Ureter (tissue), 1 donor: ENCODE results near the gene NUP93. TPM values are rescaled to one million over a fixed set of nuclear protein-coding genes. Genes with fewer than 3 reads are reported as not detected.

Source experiments
- DNase-seq: peaks from one replicate; pipeline ENCODE4 v3.0.0-alpha.2; 2020; ENCODE audit warnings: low spot score
- total RNA-seq: library from RNA; stranded (reverse); gene quantifications from one replicate; pipeline ENCODE4 v1.2.4, GENCODE V29; 2023
- donor health status: DM: yes; HTN: yes; CAD: no.

NUP93 gene
- total RNA-seq, 1 donor from 2014 or later: 69.1 TPM

DNA sequence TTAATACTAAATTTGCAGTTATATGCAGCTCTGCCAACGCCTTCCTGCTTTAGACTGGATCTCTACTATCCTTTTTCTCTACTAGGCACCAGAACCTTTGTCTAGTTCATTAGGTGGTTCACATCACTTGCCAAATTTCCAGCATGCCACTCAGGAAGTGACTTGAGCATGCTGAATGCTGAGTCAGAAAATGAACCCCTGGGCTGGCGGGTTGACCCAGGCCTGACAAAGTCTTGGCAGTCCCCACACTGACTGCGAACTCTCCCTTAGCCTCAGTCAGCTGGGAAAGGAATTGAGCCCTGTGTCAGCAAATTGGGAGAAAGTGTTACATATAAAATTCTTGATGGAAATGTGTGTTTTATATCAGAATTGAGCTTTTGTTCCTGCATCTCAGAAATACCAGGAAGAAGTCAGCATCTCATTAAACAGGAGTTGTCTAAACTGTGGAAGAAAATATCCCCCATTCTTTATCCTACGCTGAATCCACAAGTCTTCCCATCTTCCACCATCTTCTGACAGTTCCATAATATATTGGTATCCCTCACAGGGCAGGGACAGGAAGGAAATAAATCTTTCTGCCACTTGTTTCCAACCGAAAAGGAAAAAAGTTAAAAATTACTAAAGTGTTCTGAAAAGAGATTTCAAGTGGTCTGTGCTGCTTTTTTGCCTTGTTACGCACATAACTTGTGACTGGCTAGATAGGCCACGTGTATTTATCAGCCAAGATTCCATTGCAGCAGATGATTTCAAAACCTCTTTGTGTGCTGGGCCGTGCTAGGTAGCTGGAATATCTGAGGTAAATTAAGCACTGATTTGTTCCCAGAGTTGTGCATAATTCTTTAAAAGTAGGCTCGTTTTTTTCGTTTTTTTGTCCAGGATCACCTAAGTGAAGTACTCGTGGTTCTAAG, 118.4 kb downstream of the NUP93 start:
- no peak for DNase-seq

DNA sequence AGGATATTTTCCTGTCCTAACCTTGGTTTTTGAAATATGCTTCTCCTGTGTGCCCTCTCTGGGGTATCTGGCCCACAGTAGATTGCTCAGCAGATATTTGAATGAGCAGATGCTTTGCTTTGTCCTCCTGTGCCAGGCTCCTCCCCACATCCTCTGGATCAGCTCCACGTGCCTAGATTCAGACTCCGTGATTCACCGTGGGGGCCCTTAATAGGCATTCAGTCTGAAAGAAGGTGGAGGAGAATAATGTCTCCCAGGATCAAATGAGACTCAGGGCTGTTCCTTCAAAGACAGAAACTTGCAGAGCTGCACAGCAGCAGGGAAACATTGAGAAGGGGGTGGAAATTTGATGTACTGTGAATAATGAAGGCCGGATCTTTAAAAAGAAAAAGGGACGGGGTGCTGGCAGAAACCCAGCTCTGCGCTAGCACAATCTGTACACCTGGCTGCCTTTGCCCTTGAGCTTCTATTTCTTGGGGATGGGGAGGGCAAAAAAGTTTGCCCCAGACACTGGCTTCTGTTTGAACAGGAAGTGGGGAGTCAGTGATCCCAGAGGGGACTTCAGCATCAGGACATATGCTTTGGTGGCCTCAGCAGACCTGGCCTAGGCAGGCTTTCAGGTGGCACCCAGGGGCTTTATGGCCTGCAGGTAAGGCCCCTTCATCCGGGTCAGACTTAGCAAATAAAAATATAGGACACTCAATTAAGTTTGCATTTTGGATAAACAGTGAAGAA, 119.2 kb downstream of the NUP93 start:
- DNase-seq: no peak

DNA sequence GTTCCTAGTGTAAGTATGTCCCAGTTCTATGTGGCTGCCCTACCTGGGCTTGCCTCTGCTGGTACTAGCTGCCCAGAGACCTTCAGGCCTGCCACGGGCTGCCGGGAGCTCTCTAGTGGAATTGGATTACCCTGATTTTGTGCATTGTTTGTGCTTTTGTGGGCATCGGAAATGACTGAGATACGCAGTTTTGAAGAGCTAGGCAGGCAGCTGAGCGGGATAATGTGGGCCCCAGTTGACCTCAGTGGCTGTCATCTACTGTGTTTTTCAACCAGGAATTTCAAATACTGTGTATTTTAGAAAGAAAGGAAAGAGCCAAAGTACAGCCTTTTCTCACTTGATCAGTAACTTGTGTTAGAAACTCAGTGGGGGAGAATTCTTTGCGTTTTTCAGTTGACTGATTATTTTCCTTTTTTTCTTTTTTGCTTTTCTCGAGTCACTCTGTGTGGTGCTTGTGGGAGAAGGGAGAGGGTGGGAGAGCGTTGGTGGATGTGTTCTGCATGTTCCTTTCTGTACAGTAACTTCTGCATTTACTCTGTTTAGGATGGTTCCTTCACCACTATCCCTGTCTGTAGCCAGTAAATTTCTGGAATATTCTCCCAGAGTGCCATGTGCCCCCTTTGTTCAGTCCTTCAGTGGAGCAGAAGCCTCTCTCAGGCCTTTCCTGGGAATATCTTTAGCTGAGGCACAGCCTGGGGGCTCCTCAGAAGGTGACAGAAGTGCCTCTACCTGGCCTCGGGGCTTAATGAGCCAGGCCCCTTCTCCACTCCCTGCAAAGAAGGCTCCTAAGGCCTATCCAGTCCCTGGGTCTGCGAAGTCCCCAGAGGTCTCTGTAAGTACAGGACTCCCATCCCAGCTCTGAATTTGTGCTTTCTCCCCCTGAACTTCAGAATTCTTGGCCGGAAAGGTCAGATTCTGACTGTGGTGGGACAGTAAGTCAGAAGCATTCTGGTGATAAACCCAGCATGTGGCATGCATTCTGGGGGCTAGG, 120.1 kb downstream of the NUP93 start:
- no peak for DNase-seq

DNA sequence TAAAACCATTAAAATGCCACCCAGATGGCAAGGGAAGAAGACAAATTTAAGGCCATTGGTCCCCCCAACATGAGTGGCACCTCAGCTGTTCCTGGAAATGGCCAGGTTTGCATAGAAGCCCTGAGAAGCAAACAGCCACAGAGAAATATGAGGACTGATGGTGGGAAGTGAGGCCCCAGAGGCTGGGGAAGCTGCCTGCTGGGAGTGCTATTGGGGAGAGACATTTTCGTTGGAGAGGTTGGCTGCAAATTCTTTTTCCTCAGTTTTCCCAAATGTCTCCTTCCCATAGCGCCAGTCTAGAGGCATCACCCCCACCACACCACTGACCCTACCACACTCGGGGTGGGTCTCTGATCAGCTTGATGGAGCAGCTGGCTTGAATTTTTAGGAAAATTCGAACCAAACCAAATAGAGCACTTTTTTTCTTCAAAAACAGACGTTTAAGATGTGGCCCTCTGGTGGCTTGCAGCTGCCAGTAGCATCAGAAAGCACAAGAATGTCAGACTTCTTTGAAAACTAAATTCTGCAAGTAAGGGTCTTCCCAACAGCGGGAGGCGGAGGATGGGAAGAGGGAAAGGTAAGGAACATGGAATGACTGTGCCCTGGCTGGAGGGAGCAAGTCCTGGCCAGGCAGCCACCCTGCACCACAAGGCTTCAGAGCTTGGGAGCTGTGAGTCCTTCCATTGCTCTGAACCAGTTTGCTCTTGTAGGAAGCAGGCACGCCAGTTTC, 121.9 kb downstream of the NUP93 start:
- DNase-seq: no peak

DNA sequence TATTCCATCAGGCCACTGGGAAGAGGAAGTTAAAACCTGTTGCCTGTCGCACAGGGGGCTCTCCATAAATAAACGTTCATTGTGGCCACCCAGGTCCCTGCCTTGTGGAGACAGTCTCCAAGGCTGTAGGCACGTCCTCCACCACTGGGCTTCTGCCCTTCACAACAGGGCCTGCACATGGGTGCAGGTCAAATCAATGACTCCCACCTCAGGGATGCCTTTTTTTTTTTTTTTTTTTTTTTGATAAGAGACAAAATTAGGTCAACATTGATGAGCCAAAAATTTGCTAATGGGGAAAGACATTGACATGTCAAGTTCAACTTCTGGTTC, 122.4 kb downstream of the NUP93 start:
- DNase-seq: no peak

DNA sequence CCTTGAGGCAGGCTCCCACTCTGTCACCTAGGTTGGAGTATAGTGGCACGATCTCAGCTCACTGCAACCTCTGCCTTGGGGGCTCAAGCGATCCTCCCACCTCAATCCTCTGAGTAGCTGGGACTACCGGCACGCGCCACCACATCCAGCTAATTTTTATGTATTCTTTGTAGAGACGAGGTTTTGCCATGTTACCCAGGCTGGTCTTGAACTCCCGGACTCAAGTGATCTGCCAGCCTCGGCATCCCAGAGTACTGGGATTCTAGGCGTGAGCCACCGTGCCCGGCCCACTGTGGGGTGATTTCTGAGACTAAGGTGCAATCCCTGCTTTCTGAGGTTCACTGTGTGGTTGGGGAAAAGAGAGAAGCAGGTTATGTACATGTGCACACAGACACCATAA, 123.0 kb downstream of the NUP93 start:
- DNase-seq: no peak

DNA sequence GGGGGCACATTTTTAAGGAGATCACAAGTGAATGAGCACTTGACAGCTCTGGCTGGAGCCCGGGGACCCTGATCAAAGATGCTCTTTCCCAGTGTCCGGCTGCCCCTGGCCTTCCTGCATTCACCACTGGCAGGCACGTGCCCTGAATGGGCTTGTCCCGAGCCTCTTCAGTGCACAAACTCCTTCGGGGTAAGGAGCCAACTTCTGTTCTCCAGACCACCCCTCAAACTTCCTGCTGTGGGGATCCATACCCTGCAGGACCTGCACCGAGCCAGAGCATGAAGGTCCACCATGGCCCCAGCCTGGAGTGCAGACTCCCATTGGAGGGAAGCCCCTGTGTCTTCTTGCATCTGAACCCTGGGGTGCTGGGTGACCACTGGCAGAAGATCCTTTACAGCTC, 125.3 kb downstream of the NUP93 start:
- no peak for DNase-seq

DNA sequence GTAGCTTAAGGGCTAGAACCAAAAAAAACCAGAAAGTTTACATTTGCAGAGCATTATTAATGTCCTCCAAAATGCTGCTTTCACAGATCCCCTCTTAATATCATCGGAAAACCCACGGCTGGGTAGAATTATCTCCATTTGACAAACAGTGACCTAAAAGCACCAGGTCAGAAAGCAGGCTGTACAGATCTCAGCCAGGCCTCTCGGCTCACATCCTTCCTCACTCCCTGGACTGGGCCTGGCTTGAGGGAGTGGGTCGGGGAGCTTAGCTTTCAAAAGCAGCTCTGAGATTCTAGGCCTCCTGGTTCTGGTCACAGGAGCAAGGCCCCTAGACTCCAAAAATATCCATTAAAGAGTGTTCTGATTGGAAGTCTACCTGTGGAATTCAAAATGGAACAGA, 126.0 kb downstream of the NUP93 start:
- no peak for DNase-seq

DNA sequence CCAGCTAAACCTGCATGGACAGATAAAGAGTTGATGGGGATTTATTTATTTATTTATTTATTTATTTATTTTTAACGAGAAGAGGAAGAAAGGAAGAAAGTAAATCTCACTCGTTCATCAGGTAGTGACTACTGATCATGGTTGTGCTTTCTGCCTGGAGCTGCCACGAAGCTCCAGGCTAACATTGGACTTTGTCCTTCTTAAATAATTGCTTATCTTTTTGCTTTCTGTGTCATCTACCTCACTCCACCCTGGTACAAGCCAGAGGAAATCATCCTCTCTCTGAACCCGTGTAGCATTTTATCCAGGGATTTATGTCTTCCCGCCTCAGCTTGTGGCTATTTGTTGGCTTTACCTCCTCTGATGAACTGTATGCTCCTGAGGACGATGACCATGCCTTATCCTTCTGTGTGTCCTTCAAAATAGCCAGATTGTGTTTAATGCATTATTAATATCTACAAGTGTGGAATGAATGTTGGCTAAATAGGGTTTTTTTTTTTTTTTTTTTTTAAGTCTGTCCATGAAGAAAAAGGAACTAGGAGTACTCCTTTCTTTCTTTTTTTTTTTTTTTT, 127.0 kb downstream of the NUP93 start:
- DNase-seq: no peak

DNA sequence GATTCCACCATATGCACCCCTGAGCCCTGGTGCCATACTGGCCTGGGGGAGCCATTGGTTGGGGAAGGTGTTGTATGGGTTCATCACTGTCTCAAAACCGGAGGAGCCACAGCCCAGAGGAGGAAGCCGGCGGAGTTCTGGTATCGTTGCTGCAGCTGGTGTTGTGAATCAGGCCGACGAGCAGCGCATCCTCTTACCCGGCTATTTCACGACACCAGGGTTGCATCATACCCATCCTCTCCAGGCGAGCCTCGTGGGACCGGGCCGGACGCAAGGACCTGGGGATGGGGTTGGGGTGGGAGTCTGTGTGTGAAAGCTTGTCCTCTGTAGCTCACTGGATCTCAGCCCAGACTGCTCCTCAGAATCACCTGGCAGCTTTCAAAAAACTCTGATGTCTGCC, 128.4 kb downstream of the NUP93 start:
- DNase-seq: no peak

DNA sequence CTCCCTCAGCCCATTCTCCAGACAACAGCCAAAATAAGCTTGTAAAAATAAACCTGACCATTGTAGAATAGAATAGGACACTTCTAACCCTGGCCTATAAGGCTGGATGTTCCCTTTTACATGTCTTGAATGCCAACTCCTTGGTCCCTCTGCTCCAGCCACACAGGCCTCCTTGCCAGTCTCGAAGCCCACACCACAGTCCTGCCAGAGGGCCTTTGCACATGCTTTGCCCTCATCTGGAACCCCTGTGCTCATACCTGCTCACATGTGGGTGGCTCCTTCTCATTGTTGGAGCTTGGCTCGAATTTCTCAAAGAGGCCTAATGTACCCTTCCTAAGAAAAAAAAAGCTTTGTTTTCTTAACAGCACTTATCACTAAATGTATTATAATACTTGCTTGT, 129.7 kb downstream of the NUP93 start:
- no peak for DNase-seq

DNA sequence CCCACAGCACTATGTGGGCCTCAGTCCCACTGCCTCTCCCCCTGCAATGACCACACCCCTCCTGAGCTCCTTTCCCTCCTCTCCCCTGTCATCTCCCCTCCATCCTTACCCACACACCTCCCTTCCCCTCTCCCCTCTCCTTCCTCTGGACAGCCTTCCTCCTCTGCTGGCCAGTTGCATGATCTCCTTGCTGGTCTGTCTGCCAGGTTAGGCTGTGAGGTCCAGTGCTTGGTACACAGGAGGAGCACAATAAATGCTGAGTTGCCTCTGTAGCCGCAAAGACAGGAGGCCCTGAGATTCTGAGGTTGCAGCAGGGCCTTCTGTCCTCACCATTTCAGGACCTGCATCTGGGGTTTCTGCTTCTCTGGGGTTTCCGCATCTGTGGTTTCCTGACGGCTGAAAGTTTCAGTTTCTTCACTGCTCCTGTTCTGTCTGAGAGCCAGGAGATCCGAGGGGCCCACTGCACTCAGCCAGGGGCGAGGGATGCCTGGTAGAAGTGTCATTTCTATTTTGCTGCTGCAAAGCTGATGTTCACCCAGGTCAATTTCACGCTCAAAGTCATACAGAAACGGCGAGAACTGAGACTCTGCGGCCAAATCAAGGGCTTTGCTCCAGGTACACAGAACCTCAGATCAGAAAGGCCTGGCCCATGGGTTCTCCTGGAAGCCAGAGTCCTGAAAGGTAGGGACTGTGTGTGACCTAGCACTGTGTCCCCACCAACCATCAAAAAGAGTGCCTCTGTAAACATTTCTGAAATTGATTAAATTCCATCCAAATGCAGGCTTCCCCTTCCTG, 130.5 kb downstream of the NUP93 start:
- DNase-seq: no peak

DNA sequence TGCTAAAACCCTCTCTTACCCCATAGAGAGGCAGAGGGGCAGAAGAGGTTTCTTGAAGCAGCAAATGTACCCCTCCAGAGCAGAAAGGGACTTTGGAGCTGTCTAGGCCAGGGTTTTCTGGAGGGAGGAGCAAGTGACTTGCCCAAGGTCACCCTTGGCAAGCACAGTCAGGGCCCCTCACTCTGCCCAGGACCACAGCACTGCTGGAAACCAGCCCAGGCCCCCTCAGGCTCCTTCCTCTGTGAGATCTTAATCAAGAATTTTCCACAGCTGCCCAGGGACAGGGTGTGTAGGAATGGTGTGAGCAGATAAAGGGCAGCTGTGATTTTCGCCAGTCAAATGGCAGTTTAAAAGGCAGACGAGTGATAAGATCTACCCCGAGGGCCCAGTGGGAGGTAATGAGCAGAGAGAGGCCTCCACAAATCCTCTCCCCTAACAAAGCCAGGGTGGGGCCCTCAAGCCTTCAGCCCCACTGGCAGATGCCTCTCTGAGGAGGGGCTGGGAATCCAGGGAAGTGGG, 131.2 kb downstream of the NUP93 start:
- no peak for DNase-seq

DNA sequence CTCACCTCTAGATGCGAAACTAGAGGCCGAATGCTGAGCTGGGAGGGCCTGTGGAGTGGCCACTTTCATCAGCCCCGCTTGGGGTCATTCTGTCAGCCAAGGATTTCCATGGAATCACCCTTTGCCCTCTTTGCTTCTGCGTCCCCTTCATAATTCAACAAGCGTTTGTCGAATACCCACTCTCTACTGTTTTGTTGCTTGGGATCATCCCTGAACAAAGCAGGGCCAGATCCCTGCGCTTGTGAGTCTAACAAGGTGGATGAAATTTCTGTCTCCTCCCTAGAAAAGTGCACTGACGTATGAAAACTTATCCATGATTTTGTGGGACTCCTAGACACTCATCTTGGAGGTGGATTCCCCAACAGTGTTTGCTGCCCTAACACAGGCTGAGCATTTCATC, 131.8 kb downstream of the NUP93 start:
- no peak for DNase-seq

DNA sequence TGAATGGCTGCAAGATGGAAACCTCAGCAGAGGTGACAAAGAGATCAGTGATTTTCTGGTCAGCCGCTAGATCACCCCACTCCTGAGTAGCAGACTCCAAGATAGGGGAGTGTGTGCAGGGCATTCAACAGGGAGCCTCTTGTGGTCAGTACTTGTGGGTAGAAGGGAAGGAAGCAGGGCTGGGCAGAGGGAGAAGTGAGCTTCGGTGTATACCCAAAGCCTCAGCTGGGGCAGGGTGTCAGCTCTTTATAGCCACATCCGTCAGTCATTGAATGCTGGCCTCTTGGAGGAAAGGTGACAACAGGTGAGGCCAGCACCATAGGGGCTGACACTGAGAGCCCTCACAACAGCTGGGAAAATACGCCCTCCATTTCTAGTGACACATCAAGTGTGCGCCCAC, 132.8 kb downstream of the NUP93 start:
- no peak for DNase-seq

DNA sequence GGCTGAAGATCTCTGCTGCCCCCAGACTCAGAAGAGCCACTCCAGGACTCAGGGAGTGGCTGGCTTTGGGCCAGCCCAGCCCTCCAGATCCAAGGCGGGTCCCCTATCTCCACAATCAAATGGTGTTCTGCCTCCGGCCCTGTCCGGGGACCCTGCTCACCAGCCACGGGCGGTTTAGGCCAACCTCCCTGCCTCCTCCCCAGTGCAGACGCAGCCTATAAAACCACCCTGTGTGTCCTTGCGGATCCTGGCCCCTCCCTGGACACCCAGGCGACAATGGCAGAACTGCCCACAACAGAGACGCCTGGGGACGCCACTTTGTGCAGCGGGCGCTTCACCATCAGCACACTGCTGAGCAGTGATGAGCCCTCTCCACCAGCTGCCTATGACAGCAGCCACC, 135.0 kb downstream of the NUP93 start, which contains the start of gene SLC12A3:
SLC12A3 (plus strand) TSS at position 248 of the 400 bp plus-strand sequence; CDS start at position 277, 29 bp downstream.
- DNase-seq: no peak

DNA sequence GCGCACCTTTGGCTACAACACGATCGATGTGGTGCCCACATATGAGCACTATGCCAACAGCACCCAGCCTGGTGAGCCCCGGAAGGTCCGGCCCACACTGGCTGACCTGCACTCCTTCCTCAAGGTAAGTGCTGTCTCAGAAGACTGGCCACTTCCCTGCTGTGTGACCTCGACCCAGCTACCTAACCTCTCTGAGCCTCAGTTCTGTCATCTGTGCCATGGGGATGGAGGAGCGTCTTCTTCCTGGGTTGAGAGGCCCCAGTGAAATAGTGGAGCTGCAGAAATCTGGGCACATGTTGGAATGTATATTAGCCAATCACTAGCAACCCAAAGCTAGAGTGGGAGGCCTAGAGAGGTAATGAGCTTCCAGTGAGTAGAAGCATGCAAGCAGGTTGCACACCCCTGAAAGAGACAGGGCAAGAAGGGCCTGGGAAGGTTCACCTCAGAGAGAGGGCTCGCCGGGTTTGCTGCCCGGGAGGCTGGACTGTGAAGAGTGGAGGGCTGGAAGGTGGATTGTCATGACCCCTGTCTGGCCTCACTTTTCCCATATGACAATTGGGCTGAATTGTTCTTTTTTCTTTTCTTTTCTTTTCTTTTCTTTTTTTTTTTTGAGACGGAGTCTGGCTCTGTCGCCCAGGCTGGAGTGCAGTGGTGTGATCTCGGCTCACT, 135.6 kb downstream of the NUP93 start:
- no peak for DNase-seq

DNA sequence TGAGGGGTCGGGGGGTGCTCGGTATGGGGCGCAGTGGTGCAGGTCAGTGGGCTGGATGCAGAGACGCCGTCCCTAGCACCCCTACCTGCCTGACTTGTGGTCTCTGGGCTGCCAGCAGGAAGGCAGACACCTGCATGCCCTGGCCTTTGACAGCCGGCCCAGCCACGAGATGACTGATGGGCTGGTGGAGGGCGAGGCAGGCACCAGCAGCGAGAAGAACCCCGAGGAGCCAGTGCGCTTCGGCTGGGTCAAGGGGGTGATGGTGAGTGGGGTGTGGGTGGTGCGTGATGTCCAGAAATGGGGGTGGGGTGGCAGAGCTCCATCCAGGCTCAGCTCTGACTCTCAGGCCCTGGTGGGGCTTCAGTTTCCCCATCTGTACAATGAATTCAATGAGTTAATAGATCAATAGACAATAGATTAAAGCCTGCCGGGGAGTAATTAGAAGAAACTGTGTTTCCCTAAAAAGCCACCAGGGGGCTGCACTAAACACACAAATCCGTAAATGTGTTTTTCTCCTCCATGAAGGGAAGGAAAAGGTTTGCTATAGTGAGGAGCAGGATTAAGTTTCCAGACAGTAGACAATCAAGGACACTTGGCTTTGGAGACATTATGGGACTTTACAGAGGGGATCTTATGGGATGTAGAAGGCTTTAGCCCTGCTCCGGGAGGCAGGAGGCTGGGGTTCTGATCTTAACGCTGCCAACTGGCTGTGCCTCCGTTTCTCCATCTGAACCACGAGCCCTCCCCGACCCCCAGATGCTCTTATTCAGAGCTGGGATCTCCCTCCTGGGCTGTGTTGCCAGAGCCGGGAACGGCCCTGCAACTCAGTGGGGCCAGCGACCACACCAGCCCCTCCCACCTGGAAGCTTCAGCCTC, 137.3 kb downstream of the NUP93 start:
- no peak for DNase-seq
